GM12891 (cell line): ENCODE data around the gene REG1B.
"Not testable (repeated sequence)": the region's sequence is repeated elsewhere in the genome, so short reads cannot be mapped to it uniquely, and the experiment has no call there.

Experiments
- DNase-seq: peaks from one replicate; pipeline ENCODE4 v3.0.0; 2011; ENCODE audit warnings: low spot score; ENCODE audit not compliant: insufficient read length
- FAIRE-seq: peaks from 2 replicates; lab custom pipeline; 2011; peaks lifted over from hg19 to GRCh38; lab: Jason Lieb, UNC
- PAX5 ChIP-seq: IDR thresholded peaks from 2 replicates; pipeline ENCODE4 v1.6.1; 2011; ENCODE audit warnings: low read length, moderate library complexity, mild to moderate bottlenecking; ENCODE audit not compliant: insufficient read depth, severe bottlenecking
- POLR2A ChIP-seq: IDR thresholded peaks from 2 replicates; pipeline ENCODE4 v1.6.1; 2011; ENCODE audit warnings: low read depth, low read length, control low read depth
- POLR2AphosphoS5 ChIP-seq: IDR thresholded peaks from 2 replicates; pipeline ENCODE4 v1.6.1; 2011; ENCODE audit warnings: low read depth, low read length, control low read depth
- POU2F2 ChIP-seq: IDR thresholded peaks from 2 replicates; pipeline ENCODE4 v1.6.1; 2011; ENCODE audit warnings: low read depth, mild to moderate bottlenecking, control low read depth, low read length, moderate library complexity
- SPI1 ChIP-seq: IDR thresholded peaks from 2 replicates; pipeline ENCODE4 v1.6.1; 2011; ENCODE audit warnings: low read depth, low read length, control low read depth
- TAF1 ChIP-seq: IDR thresholded peaks from 2 replicates; pipeline ENCODE4 v1.6.1; 2011; ENCODE audit warnings: low read depth, low read length, control low read depth

The REG1B gene

GRCh38 chr2:79084495-79085135 is 3.2 kb downstream of the REG1B start:
- FAIRE-seq (no peak), DNase-seq (no peak)
- TF ChIP-seq SPI1 (no peak), POU2F2 (no peak), PAX5 (no peak), POLR2AphosphoS5 (no peak), POLR2A (no peak), TAF1 (no peak)

DNA sequence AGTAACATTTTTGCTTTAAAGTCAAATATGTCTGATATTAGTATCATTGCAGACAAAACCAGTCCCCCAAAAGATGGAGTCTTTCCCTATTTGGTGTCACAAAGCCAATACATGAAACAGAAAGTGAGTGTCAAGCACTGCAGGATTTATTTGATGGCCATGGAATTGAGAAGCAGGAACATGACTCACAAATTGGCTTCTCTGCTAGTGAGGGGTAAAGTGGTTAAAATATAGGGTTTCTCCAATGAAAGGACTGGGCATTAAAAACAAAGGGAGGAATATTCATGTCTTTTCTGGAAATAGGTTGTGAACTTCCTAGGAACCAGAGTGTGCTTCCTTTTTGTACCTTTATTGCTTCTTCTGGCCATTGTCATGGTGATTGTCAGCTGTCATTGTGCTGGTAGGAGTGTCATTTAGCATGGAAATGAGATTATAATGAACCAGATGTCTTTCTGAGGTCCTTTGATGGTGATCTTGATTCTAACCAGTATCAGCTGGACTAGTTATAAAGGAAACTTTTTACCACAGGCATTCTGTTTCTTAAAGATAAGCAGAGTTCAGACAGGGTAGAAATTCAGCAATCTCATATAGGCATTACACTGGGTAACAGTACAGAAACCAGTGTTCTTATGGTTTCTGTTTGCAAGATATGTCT is 4.1 kb downstream of the REG1B start:
- DNase-seq (no peak), FAIRE-seq (no peak)
- TF ChIP-seq TAF1 = no peak
- no peak for TF ChIP-seq POLR2A
- TF ChIP-seq POLR2AphosphoS5 = no peak
- no peak for TF ChIP-seq POU2F2
- TF ChIP-seq PAX5 = no peak
- TF ChIP-seq SPI1 = no peak

GRCh38 chr2:79082987-79083386 is 4.8 kb downstream of the REG1B start:
- DNase-seq = no peak
- no peak for FAIRE-seq
- TF ChIP-seq POLR2A = no peak
- no peak for TF ChIP-seq TAF1
- TF ChIP-seq SPI1 = no peak

DNA sequence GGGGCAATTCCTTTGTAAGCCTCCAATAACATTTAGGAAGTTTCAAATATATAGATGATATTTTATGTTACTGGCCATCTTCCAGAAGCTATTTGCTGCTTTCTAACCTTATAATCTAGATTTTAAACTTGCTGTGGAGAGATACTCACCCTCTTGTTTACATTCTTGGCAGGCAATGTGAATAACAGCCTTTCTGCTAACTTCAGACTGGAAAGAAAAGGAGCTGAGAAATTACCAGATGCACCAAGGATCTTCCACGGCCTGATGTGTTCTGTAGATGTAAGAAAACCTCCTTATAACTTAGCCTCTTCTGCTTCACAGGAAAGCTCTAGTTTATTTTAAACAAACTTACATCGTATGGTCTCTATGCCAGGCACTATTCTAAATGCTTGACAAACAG is 16.7 kb downstream of the REG1B start:
- TF ChIP-seq SPI1 (no peak), PAX5 (no peak), TAF1 (no peak), POLR2AphosphoS5 (no peak), POLR2A (no peak), POU2F2 (no peak)
- FAIRE-seq = no peak
- DNase-seq = no peak

DNA sequence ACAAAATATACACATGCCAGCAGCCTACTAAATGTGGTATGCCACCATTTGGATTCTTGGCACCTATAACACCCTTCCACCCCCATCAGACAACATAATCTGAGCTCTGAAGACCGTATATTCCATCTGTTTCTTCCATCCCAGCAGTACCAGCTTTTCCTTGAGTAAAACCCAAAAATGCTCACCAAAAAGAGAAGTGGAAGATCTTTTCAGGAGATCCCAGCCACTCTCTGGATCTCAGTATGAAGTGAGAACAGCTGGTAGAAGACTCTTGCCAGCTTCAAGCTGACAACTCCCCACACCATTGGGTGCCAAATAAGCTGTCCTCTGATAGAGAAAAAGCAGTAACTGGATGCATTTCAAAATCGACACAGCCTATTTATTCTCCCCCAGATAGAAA is 22.6 kb downstream of the REG1B start:
- no peak for TF ChIP-seq POU2F2
- no peak for TF ChIP-seq PAX5
- no peak for TF ChIP-seq SPI1
- TF ChIP-seq TAF1 = no peak
- TF ChIP-seq POLR2AphosphoS5 = no peak
- no peak for TF ChIP-seq POLR2A
- FAIRE-seq = no peak

GRCh38 chr2:79054769-79055168 is 33.0 kb downstream of the REG1B start:
- FAIRE-seq = not testable (repeated sequence)

More for the DNA sequence above, 22.6 kb downstream of the REG1B start:
- no peak for DNase-seq

GRCh38 chr2:79053486-79053885 is 34.3 kb downstream of the REG1B start:
- not testable (repeated sequence) for DNase-seq, FAIRE-seq

More at GRCh38 chr2:79054769-79055168, 33.0 kb downstream of the REG1B start:
- DNase-seq = not testable (repeated sequence)

GRCh38 chr2:79041032-79041448 is 46.8 kb downstream of the REG1B start:
- no peak for DNase-seq
- no peak for FAIRE-seq
- no peak for TF ChIP-seq POLR2A
- no peak for TF ChIP-seq POU2F2
- TF ChIP-seq POLR2AphosphoS5 = no peak
- TF ChIP-seq PAX5 = no peak
- TF ChIP-seq TAF1 = no peak
- TF ChIP-seq SPI1 = no peak

DNA sequence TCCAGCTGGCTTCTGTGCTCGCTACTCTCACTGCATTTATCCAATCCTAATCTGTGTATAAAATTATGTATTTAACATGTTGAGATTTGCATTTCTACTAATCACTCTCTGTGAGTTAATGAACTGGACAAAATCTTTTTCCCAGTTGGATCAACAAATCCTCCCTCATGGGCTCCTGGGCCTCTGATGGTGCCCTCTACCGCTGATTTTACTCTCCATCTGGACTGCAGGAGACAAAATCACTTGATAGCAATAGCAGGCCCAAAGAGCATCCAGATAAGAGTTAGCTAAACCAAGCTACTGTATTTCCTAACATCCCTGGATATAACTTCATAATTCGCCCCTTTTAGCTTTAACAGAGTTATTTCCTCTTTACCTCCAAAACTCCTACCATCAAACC is 47.8 kb downstream of the REG1B start:
- TF ChIP-seq TAF1 (no peak), SPI1 (no peak), POLR2A (no peak), PAX5 (no peak), POU2F2 (no peak), POLR2AphosphoS5 (no peak)
- FAIRE-seq = no peak
- no peak for DNase-seq
